ENCODE data around the gene CALM1. TPM values are rescaled to one million over a fixed set of nuclear protein-coding genes. Genes with fewer than 3 reads are reported as not detected.
A peak's percentile ranks its signal among the peaks of the same experiment; 100 is the strongest.
"Not testable (repeated sequence)": the region's sequence is repeated elsewhere in the genome, so short reads cannot be mapped to it uniquely, and the experiment has no call there.

CALM1 gene
- total RNA-seq, 1 donor from 2014 or later, result 869 TPM

- DNase-seq (ENCODE audit: extremely low read depth, low read depth, low spot score), result peak; percentile 93
Measured at GRCh38 chr14:90383126-90383730, 13.6 kb upstream of the CALM1 start.

- DNase-seq (ENCODE audit: extremely low read depth, low read depth, low spot score), result no peak
Measured at GRCh38 chr14:90383731-90384542, 12.9 kb upstream of the CALM1 start.

DNA sequence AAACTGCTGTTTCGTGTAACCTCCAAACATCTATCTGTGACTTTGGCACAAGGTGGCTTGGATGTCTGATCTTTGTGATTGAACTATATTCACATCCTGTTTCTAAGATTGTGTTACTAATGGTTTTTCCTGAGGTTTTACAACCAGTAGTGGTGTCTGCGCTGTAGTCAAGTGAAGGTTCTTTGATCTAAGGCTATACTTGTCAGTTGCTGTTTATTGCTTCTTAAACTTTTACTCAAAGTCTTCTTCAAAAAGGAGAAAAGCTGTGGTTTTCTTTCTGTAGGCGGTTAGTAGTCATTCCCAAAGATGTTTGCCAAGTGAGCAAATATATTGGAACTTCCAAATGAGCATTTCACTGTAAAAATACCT, 12.3 kb upstream of the CALM1 start:
- DNase-seq (ENCODE audit: extremely low read depth, low read depth, low spot score), result no peak

GRCh38 chr14:90386321-90386720, 10.5 kb upstream of the CALM1 start:
- no peak for DNase-seq (ENCODE audit: extremely low read depth, low read depth, low spot score)

GRCh38 chr14:90387206-90387760, 9.5 kb upstream of the CALM1 start:
- DNase-seq (ENCODE audit: extremely low read depth, low read depth, low spot score), result no peak

- DNase-seq (ENCODE audit: extremely low read depth, low read depth, low spot score), result no peak
Measured at GRCh38 chr14:90388437-90388836, 8.4 kb upstream of the CALM1 start.

DNA sequence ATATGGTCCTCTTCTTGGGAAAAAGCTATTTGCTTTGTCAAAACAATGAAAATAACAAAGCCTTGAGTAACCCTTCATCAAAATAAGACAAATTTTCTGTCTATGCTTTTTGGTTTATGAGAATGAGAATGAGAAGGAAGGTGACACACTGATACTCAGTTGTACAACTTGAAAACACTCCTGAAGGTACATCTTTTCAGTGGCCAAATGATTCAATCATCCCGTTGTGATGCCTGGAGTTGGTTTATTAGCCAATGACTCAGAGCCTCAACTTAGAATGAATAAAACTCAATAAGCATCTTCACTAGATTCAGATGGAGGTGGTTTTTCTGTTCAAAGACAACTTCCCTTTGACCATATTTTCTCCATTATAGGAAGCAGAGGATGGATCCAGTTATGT, 7.8 kb upstream of the CALM1 start:
- no peak for DNase-seq (ENCODE audit: extremely low read depth, low read depth, low spot score)

DNA sequence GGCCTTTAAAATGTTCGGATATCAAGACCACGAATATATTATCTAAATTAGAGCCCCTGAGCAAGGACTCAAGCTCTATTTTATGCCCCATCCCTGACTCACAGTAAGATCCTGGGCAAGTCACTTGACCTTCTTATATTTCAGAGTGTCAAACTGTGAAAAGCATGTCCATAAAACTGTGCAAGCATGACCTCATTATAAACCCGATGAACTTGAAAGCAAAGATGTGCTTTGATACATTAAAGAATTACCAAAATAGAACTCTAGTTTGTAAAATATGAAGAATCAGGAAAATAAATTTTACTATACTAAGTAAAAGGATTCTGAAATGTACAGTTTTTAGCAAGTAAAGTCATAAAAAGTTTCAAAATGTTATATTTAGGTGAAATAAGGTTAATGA, 2.9 kb upstream of the CALM1 start:
- DNase-seq (ENCODE audit: extremely low read depth, low read depth, low spot score), result no peak

- DNase-seq (ENCODE audit: extremely low read depth, low read depth, low spot score), result not testable (repeated sequence)
Measured at GRCh38 chr14:90394782-90395181, 2.0 kb upstream of the CALM1 start.

GRCh38 chr14:90397425-90398314, 841 bp downstream of the CALM1 start:
- no peak for DNase-seq (ENCODE audit: extremely low read depth, low read depth, low spot score)

GRCh38 chr14:90398315-90398839, 1.5 kb downstream of the CALM1 start:
- no peak for DNase-seq (ENCODE audit: extremely low read depth, low read depth, low spot score)

- DNase-seq (ENCODE audit: extremely low read depth, low read depth, low spot score), result no peak
Measured at GRCh38 chr14:90398841-90399540, 2.2 kb downstream of the CALM1 start.

DNA sequence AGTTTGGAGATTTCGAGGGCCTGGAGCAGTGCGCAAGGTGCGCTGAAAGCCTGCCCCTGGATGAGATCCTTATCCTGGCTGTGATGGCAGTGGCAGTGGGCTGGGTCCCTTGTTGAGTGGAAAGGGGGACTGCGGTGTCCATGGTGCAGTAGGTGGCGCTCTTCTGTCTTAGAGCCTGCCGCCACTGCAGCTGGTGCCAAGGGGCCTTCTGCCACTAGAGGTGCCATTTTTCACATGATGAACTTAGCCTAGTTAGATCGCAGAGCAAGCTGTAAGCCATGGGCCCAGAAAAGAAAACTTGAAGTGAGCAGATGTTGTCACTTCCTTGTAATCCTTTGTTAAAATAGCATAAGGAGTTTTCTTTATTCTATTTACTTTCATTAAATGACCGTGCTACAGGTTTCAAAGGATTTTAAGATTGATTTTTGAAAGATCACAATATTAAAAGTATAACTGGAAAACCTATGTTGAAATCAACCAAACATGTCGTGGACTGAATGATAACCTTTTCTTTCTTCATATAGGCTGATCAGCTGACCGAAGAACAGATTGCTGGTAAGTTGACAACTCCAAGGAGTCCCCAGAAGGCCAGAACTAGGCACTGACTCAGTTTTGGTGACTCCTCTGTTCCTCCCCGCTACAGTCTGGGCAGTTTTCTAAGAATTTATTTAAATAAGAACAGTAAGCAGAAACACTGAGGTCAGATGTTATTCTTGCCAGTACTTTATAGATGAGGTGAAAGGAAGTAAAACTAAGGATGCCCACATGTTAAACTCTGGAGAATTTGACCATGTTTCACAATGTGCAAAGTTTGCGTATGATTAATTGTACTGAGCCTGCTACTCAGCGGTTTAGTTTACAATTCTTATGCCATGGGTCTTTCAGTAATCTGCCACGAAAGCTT, 3.0 kb downstream of the CALM1 start:
- DNase-seq (ENCODE audit: extremely low read depth, low read depth, low spot score), result no peak

DNA sequence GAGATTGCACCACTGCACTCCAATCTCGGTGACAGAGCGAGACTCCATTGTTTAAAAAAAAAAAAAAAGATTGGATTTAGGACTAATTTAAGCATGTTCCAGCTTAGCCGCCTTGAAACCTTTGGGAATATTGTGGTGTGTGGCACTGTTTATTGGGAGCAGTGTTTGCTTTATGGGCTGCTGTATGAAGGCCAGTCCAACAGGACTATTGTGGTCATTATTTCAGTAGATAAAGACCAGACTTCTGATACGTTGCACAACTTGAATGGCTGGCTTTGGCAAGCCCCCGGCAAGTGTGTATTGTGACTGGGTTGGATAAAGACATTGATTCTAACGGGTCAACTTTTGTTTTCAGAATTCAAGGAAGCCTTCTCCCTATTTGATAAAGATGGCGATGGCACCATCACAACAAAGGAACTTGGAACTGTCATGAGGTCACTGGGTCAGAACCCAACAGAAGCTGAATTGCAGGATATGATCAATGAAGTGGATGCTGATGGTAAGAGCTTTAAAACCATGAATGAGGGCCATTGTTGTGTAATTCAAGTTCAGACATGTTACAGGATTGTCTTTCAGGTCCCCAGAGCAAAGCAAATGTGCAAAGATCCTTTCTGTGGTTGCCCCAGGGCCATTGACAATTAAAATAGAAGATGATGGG, 4.2 kb downstream of the CALM1 start:
- no peak for DNase-seq (ENCODE audit: extremely low read depth, low read depth, low spot score)

DNA sequence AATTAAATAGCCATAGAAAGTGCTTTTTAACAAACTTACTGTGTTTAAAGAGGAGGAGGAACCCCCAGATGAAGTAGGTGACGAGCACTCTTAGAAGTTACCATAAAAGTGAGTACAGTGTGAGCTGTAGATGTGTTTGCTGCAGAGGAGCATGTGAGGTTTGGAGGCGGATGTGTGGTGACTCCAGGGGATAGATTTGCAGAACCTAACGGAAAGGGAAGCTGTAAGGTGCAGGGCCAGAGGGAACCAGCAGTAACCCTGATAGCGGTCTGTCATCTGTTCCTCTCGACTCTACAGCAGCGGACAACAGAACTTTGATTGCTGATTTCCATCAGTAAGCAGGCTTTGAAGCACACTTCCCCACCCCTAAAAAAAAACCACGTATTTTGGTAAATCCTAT, 5.2 kb downstream of the CALM1 start:
- DNase-seq (ENCODE audit: extremely low read depth, low read depth, low spot score), result no peak

DNA sequence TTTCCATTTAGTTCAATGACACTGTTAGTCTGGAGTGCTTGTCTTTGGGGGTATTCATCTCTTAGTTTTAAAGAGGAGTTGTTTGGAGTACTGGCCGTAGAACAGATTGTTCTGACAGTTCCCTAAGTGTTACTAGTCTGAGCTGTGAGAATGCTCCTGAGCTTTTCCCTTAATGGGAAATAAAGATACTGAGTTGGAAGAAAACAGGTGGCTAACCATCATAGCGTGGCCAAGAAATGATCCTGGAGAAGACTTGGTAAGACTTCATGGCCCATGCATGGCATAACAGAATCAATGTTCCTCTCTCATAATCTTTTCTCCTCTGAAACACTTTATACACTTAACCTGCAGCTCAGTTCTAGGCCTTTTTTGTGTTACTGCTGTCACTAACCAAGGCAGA, 6.2 kb downstream of the CALM1 start:
- DNase-seq (ENCODE audit: extremely low read depth, low read depth, low spot score), result no peak

DNA sequence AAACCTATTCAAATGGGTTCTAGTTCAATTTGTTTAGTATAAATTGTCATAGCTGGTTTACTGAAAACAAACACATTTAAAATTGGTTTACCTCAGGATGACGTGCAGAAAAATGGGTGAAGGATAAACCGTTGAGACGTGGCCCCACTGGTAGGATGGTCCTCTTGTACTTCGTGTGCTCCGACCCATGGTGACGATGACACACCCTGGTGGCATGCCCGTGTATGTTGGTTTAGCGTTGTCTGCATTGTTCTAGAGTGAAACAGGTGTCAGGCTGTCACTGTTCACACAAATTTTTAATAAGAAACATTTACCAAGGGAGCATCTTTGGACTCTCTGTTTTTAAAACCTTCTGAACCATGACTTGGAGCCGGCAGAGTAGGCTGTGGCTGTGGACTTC, 8.3 kb downstream of the CALM1 start:
- DNase-seq (ENCODE audit: extremely low read depth, low read depth, low spot score), result no peak

- no peak for DNase-seq (ENCODE audit: extremely low read depth, low read depth, low spot score)
Measured at GRCh38 chr14:90405755-90406154, 8.9 kb downstream of the CALM1 start.

- no peak for DNase-seq (ENCODE audit: extremely low read depth, low read depth, low spot score)
Measured at GRCh38 chr14:90406384-90406798, 9.6 kb downstream of the CALM1 start.

All from glomerular endothelial cell (primary cell).